ENCODE measurements around the gene TH.

DNA sequence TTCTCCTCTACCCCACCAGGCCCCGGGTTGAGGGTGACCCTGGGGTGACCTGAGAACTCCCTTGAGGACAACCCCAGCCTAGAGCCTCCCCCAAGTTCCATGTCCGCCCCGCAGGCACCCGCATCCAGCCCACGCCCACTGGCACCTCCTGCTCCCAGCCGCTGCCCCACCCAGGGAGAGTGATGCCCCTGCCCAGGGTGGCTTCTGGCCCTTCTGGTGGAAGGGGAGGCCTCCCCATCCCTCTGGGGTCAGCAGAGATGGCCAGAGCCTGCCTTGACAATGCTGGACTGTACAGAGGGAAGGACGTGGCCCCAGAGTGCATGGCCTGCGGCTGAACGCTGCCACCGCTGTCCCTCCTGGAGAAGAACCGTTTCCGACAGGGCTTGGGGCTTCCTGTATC lies 1.1 kb upstream of the TH start:
- TF ChIP-seq, protein P1, sequence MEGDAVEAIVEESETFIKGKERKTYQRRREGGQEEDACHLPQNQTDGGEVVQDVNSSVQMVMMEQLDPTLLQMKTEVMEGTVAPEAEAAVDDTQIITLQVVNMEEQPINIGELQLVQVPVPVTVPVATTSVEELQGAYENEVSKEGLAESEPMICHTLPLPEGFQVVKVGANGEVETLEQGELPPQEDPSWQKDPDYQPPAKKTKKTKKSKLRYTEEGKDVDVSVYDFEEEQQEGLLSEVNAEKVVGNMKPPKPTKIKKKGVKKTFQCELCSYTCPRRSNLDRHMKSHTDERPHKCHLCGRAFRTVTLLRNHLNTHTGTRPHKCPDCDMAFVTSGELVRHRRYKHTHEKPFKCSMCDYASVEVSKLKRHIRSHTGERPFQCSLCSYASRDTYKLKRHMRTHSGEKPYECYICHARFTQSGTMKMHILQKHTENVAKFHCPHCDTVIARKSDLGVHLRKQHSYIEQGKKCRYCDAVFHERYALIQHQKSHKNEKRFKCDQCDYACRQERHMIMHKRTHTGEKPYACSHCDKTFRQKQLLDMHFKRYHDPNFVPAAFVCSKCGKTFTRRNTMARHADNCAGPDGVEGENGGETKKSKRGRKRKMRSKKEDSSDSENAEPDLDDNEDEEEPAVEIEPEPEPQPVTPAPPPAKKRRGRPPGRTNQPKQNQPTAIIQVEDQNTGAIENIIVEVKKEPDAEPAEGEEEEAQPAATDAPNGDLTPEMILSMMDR (conservative IDR thresholded peaks at IDR 0.05; ENCODE audit: low read length) = no peak
- no peak for TF ChIP-seq EZH2phosphoT487 (IDR thresholded peaks at IDR 0.05; ENCODE audit: borderline replicate concordance)
